ENCODE results near the gene DGKZ.
"Not testable (repeated sequence)": the region's sequence is repeated elsewhere in the genome, so short reads cannot be mapped to it uniquely, and the experiment has no call there.

The DGKZ gene

DNA sequence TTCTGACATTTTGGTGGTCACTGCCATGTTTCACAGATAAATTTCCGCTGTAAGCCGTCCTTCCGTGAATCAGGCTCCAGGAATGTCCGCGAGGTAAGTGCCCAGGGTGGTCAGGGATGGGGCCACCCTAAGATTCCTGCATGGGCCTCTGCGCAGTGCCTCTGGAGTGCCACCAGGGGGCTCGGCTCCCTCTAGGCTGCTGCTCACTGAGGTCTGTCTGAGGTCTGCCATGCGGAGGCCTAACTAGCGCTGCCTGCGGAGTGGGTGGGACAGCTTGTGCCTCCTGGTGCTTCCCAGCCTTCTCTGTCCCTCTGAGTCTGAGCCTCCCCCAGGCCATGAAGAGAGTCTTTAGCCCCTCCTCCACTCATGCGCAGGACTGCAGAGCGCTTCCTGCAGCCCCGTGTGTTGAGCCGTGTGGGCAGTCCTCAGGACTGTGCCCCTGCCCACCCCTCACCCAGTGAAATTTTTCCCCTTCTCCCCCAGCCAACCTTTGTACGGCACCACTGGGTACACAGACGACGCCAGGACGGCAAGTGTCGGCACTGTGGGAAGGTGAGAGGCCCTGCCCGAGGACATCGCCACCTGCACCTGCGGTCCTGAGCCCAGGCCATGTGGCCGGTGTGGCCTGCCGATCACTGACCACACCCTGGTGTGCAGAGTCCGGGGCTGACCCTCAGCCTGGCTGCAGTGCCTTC lies 22.3 kb downstream of the DGKZ start:
- H3K4me1 ChIP-seq (ENCODE audit: control extremely low read depth in 1 of 4, control insufficient read depth in 4 of 4, insufficient read depth in 4 of 4, low read length in 3 of 4) = peaks cover 0 to 19% (median 11%) of the 10 kb centered on the region in 4 experiments
- ChIA-PET CTCF (interaction anchor here (1.4 to 42.2 kb wide), 5 partner anchors 8 to 159 kb away, joined by 4 to 1037 read pairs (median 7); partner anchors contain the start of genes DGKZ and MDK), POLR2A (interaction anchor here (1.0 kb wide), 1 partner anchor 18 kb away, joined by 3 read pairs; no protein-coding TSS in a partner anchor)
- no peak overlapping the region for H3K4me3 ChIP-seq (ENCODE audit: control insufficient read depth in 1 of 7, extremely low read depth in 1 of 7, insufficient read depth in 4 of 7, low read depth in 2 of 7, low read length in 6 of 7)
- DNase-seq = peak; percentile 63 to 75 (median 74)
- no peaks in the 10 kb centered on the region for H3K27me3 ChIP-seq (replicated peaks in 2 of 5; ENCODE audit: control insufficient read depth in 4 of 5, insufficient read depth in 5 of 5, low read length in 4 of 5)
- no peak overlapping the region for H3K27ac ChIP-seq (ENCODE audit: insufficient read depth in 1 of 2, low read depth in 1 of 2, low read length in 2 of 2, poor library complexity in 1 of 2, severe bottlenecking in 2 of 2)
- peaks cover 18 to 87% (median 60%) of the 10 kb centered on the region in 4 experiments for H3K36me3 ChIP-seq (ENCODE audit: control insufficient read depth in 4 of 4, insufficient read depth in 4 of 4, low read length in 3 of 4)
- no peaks in the 10 kb centered on the region for H3K9me3 ChIP-seq (ENCODE audit: control extremely low read depth in 1 of 5, control insufficient read depth in 4 of 5, insufficient read depth in 2 of 5, low read depth in 1 of 5, low read length in 4 of 5)
- WGBS (ENCODE audit: insufficient coverage) = 85% methylated on average over 22 of the region's 25 CpGs

GRCh38 chr11:46370253-46370652 lies 23.0 kb downstream of the DGKZ start:
- no peak overlapping the region for H3K4me3 ChIP-seq (ENCODE audit: control insufficient read depth in 1 of 7, extremely low read depth in 1 of 7, insufficient read depth in 4 of 7, low read depth in 2 of 7, low read length in 6 of 7)
- H3K4me1 ChIP-seq (ENCODE audit: control extremely low read depth in 1 of 4, control insufficient read depth in 4 of 4, insufficient read depth in 4 of 4, low read length in 3 of 4) = peaks cover 0 to 14% (median 10%) of the 10 kb centered on the region in 4 experiments
- H3K27me3 ChIP-seq (replicated peaks in 2 of 5; ENCODE audit: control insufficient read depth in 4 of 5, insufficient read depth in 5 of 5, low read length in 4 of 5) = no peaks in the 10 kb centered on the region
- CTCF ChIA-PET = interaction anchor here (1.4 to 40.1 kb wide), 3 partner anchors 22 to 158 kb away, joined by 4 to 1037 read pairs (median 7); partner anchors contain the start of gene DGKZ
- peaks cover 20 to 87% (median 58%) of the 10 kb centered on the region in 4 experiments for H3K36me3 ChIP-seq (ENCODE audit: control insufficient read depth in 4 of 4, insufficient read depth in 4 of 4, low read length in 3 of 4)
- POLR2A ChIA-PET = no interaction called here
- DNase-seq = no peak
- H3K27ac ChIP-seq (ENCODE audit: insufficient read depth in 1 of 2, low read depth in 1 of 2, low read length in 2 of 2, poor library complexity in 1 of 2, severe bottlenecking in 2 of 2) = no peak overlapping the region
- H3K9me3 ChIP-seq (ENCODE audit: control extremely low read depth in 1 of 5, control insufficient read depth in 4 of 5, insufficient read depth in 2 of 5, low read depth in 1 of 5, low read length in 4 of 5) = no peaks in the 10 kb centered on the region
- WGBS (ENCODE audit: insufficient coverage) = 100% methylated on average over 9 of the region's 13 CpGs

GRCh38 chr11:46371262-46371661 lies 24.0 kb downstream of the DGKZ start:
- POLR2A ChIA-PET; H3K27ac ChIP-seq (ENCODE audit: insufficient read depth in 1 of 2, low read depth in 1 of 2, low read length in 2 of 2, poor library complexity in 1 of 2, severe bottlenecking in 2 of 2); H3K4me3 ChIP-seq (ENCODE audit: control insufficient read depth in 1 of 7, extremely low read depth in 1 of 7, insufficient read depth in 4 of 7, low read depth in 2 of 7, low read length in 6 of 7); DNase-seq; H3K9me3 ChIP-seq (ENCODE audit: control extremely low read depth in 1 of 5, control insufficient read depth in 4 of 5, insufficient read depth in 2 of 5, low read depth in 1 of 5, low read length in 4 of 5); H3K27me3 ChIP-seq (replicated peaks in 2 of 5; ENCODE audit: control insufficient read depth in 4 of 5, insufficient read depth in 5 of 5, low read length in 4 of 5): not testable (repeated sequence)
- Histone ChIP-seq H3K4me1 (ENCODE audit: control extremely low read depth in 1 of 4, control insufficient read depth in 4 of 4, insufficient read depth in 4 of 4, low read length in 3 of 4) (peaks cover 0 to 11% (median 9%) of the 10 kb centered on the region in 4 experiments), H3K36me3 (ENCODE audit: control insufficient read depth in 4 of 4, insufficient read depth in 4 of 4, low read length in 3 of 4) (peaks cover 20 to 87% (median 62%) of the 10 kb centered on the region in 4 experiments)
- 92% methylated on average over 19 of the region's 19 CpGs for WGBS (ENCODE audit: insufficient coverage)
- CTCF ChIA-PET = interaction anchor here (40.1 kb wide), 1 partner anchor 23 kb away, joined by 1037 read pairs; the partner anchor contains the start of gene DGKZ

DNA sequence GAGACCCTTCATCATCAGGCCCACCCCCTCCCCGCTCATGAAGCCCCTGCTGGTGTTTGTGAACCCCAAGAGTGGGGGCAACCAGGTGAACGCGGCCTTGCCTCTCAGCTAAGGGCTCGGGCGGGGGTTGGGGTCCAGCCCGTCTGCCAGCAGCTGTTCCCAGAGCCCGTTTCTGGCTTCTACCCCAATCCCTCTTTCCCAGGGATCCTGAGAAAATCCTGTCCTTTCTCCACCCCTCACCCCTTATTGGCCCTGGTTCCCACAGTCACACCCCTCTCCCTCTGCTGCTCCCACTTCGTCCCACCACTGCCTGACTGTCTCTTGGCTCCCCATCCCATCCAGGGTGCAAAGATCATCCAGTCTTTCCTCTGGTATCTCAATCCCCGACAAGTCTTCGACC lies 24.8 kb downstream of the DGKZ start:
- peaks cover 0 to 4% (median 3%) of the 10 kb centered on the region in 4 experiments for H3K4me1 ChIP-seq (ENCODE audit: control extremely low read depth in 1 of 4, control insufficient read depth in 4 of 4, insufficient read depth in 4 of 4, low read length in 3 of 4)
- 98% methylated on average over 10 of the region's 10 CpGs for WGBS (ENCODE audit: insufficient coverage)
- H3K36me3 ChIP-seq (ENCODE audit: control insufficient read depth in 4 of 4, insufficient read depth in 4 of 4, low read length in 3 of 4) = peaks cover 22 to 88% (median 63%) of the 10 kb centered on the region in 4 experiments
- H3K27me3 ChIP-seq (replicated peaks in 2 of 5; ENCODE audit: control insufficient read depth in 4 of 5, insufficient read depth in 5 of 5, low read length in 4 of 5) = no peaks in the 10 kb centered on the region
- no peak overlapping the region for H3K4me3 ChIP-seq (ENCODE audit: control insufficient read depth in 1 of 7, extremely low read depth in 1 of 7, insufficient read depth in 4 of 7, low read depth in 2 of 7, low read length in 6 of 7)
- H3K9me3 ChIP-seq (ENCODE audit: control extremely low read depth in 1 of 5, control insufficient read depth in 4 of 5, insufficient read depth in 2 of 5, low read depth in 1 of 5, low read length in 4 of 5) = no peaks in the 10 kb centered on the region
- no peak for DNase-seq
- POLR2A ChIA-PET = no interaction called here
- H3K27ac ChIP-seq (ENCODE audit: insufficient read depth in 1 of 2, low read depth in 1 of 2, low read length in 2 of 2, poor library complexity in 1 of 2, severe bottlenecking in 2 of 2) = no peak overlapping the region
- CTCF ChIA-PET = interaction anchor here (0.6 to 40.1 kb wide), 3 partner anchors 15 to 116 kb away, joined by 4 to 1037 read pairs (median 5); partner anchors contain the start of gene DGKZ

DNA sequence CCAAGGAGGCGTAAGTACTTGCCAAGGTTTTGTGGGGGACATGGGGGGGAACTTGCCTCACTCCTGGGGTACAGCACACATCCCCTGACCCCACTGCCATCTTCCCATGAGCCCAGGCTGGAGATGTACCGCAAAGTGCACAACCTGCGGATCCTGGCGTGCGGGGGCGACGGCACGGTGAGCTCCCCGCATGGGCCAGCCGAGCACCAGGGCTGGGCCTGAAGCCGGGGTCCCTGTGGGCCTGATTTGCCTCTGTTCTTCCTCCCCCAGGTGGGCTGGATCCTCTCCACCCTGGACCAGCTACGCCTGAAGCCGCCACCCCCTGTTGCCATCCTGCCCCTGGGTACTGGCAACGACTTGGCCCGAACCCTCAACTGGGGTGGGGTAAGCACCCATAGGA lies 25.2 kb downstream of the DGKZ start:
- CTCF ChIA-PET = interaction anchor here (0.6 to 40.1 kb wide), 3 partner anchors 15 to 116 kb away, joined by 4 to 1037 read pairs (median 5); partner anchors contain the start of gene DGKZ
- H3K27me3 ChIP-seq (replicated peaks in 2 of 5; ENCODE audit: control insufficient read depth in 4 of 5, insufficient read depth in 5 of 5, low read length in 4 of 5); DNase-seq; H3K9me3 ChIP-seq (ENCODE audit: control extremely low read depth in 1 of 5, control insufficient read depth in 4 of 5, insufficient read depth in 2 of 5, low read depth in 1 of 5, low read length in 4 of 5); H3K4me1 ChIP-seq (ENCODE audit: control extremely low read depth in 1 of 4, control insufficient read depth in 4 of 4, insufficient read depth in 4 of 4, low read length in 3 of 4); POLR2A ChIA-PET; H3K4me3 ChIP-seq (ENCODE audit: control insufficient read depth in 1 of 7, extremely low read depth in 1 of 7, insufficient read depth in 4 of 7, low read depth in 2 of 7, low read length in 6 of 7); H3K27ac ChIP-seq (ENCODE audit: insufficient read depth in 1 of 2, low read depth in 1 of 2, low read length in 2 of 2, poor library complexity in 1 of 2, severe bottlenecking in 2 of 2): not testable (repeated sequence)
- 96% methylated on average over 15 of the region's 15 CpGs for WGBS (ENCODE audit: insufficient coverage)
- H3K36me3 ChIP-seq (ENCODE audit: control insufficient read depth in 4 of 4, insufficient read depth in 4 of 4, low read length in 3 of 4) = peaks cover 22 to 91% (median 67%) of the 10 kb centered on the region in 4 experiments

- no peak for DNase-seq
- peaks cover 21 to 92% (median 66%) of the 10 kb centered on the region in 4 experiments for H3K36me3 ChIP-seq (ENCODE audit: control insufficient read depth in 4 of 4, insufficient read depth in 4 of 4, low read length in 3 of 4)
- no peaks in the 10 kb centered on the region for H3K9me3 ChIP-seq (ENCODE audit: control extremely low read depth in 1 of 5, control insufficient read depth in 4 of 5, insufficient read depth in 2 of 5, low read depth in 1 of 5, low read length in 4 of 5)
- CTCF ChIA-PET = interaction anchor here (1.4 to 40.1 kb wide), 2 partner anchors 13 to 26 kb away, joined by 5 to 1037 read pairs; partner anchors contain the start of gene DGKZ
- peaks cover 0 to 4% (median under 1%) of the 10 kb centered on the region in 4 experiments for H3K4me1 ChIP-seq (ENCODE audit: control extremely low read depth in 1 of 4, control insufficient read depth in 4 of 4, insufficient read depth in 4 of 4, low read length in 3 of 4)
- H3K27me3 ChIP-seq (replicated peaks in 2 of 5; ENCODE audit: control insufficient read depth in 4 of 5, insufficient read depth in 5 of 5, low read length in 4 of 5) = no peaks in the 10 kb centered on the region
- no peak overlapping the region for H3K27ac ChIP-seq (ENCODE audit: insufficient read depth in 1 of 2, low read depth in 1 of 2, low read length in 2 of 2, poor library complexity in 1 of 2, severe bottlenecking in 2 of 2)
- POLR2A ChIA-PET = no interaction called here
- no peak overlapping the region for H3K4me3 ChIP-seq (ENCODE audit: control insufficient read depth in 1 of 7, extremely low read depth in 1 of 7, insufficient read depth in 4 of 7, low read depth in 2 of 7, low read length in 6 of 7)
- WGBS (ENCODE audit: insufficient coverage) = 97% methylated on average over 26 of the region's 30 CpGs
Measured at GRCh38 chr11:46373787-46374740, 26.8 kb downstream of the DGKZ start.
